Brain microvascular endothelial cell (primary cell): ENCODE results near the gene AEBP2.

Experiments
- DNase-seq: peaks from one replicate; pipeline ENCODE4 v3.0.0-alpha.2; 2020
- H3K27ac ChIP-seq: fragments of 250-450 bp; sonication (Bioruptor Pico); 2 replicates; pipeline ENCODE4 v1.5.1; 2020; ENCODE audit warnings: mild to moderate bottlenecking, moderate library complexity
- H3K27me3 ChIP-seq: fragments of 250-450 bp; sonication (Bioruptor Pico); replicated peaks from 2 replicates; pipeline ENCODE4 v1.5.1; 2020; ENCODE audit warnings: mild to moderate bottlenecking
- H3K36me3 ChIP-seq: fragments of 250-450 bp; sonication (Bioruptor Pico); replicated peaks from 2 replicates; pipeline ENCODE4 v1.5.1; 2020; ENCODE audit warnings: mild to moderate bottlenecking
- H3K4me3 ChIP-seq: 2 replicates; pipeline ENCODE4 v1.5.1; 2011; ENCODE audit warnings: low read depth, mild to moderate bottlenecking, control low read depth, low read length, moderate library complexity
- in situ Hi-C: cut with HindIII; loops from 2 replicates; pipeline ENCODE4 v1.10.0; 2017; ENCODE audit warnings: low sequenced_read_pairs, low pct_ligation_motif_present
- TF ChIP-seq, protein P1 (sequence below): IDR thresholded peaks from 2 replicates; pipeline ENCODE4 v1.5.1; 2011; ENCODE audit warnings: low read depth, mild to moderate bottlenecking, moderate library complexity, low read length, control low read depth, inconsistent platforms; ENCODE audit errors: missing control alignments

AEBP2 gene

DNA sequence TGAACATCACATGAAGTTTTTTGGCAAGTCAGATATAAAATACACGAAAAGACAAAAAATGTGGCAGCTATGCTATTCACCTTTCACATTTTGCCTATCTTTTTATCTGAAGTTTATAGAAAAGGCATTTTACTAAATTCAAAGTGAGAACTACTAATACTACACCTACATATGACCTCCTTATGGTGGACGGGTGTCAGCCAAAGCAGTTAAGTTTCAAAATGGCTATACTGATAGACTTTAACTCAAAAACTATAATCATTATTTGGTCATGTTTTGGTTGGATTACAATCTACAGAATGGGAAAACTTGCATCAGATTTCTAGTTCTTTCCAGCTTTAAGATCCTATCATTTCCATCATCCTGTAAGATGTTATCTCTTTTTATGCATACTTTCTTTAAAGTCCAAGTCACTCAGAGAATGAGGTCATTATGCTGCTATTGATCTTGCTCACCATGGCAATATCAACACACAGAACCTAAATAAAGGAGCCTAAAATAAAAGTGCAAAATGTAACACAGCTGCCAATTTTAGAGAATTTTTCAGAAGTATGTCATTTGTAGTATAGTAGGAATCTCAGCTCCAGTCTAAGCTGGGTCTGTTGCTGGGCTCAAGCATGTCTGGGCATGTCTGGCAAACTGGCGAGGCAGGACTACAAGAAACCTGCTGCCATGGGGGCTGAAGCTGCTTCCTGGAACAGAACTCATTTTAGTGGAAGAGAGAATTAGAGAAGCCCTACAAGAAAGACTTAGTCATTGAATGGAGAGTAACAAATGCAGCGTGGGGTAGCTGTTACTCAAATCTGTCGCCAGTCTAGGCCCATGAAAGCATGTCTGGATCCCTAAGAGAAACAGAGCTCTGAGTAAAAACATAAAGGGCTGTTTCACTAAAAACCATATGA is 7.6 kb upstream of the AEBP2 start:
- peak overlapping the region; percentile 79 for H3K27ac ChIP-seq
- TF ChIP-seq, protein P1, sequence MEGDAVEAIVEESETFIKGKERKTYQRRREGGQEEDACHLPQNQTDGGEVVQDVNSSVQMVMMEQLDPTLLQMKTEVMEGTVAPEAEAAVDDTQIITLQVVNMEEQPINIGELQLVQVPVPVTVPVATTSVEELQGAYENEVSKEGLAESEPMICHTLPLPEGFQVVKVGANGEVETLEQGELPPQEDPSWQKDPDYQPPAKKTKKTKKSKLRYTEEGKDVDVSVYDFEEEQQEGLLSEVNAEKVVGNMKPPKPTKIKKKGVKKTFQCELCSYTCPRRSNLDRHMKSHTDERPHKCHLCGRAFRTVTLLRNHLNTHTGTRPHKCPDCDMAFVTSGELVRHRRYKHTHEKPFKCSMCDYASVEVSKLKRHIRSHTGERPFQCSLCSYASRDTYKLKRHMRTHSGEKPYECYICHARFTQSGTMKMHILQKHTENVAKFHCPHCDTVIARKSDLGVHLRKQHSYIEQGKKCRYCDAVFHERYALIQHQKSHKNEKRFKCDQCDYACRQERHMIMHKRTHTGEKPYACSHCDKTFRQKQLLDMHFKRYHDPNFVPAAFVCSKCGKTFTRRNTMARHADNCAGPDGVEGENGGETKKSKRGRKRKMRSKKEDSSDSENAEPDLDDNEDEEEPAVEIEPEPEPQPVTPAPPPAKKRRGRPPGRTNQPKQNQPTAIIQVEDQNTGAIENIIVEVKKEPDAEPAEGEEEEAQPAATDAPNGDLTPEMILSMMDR = no peak
- peak; percentile 71 for DNase-seq
- no peak overlapping the region for H3K4me3 ChIP-seq
- no peaks in the 10 kb centered on the region for H3K27me3 ChIP-seq
- in situ Hi-C loops = no loop called here
- H3K36me3 ChIP-seq = no peaks in the 10 kb centered on the region

DNA sequence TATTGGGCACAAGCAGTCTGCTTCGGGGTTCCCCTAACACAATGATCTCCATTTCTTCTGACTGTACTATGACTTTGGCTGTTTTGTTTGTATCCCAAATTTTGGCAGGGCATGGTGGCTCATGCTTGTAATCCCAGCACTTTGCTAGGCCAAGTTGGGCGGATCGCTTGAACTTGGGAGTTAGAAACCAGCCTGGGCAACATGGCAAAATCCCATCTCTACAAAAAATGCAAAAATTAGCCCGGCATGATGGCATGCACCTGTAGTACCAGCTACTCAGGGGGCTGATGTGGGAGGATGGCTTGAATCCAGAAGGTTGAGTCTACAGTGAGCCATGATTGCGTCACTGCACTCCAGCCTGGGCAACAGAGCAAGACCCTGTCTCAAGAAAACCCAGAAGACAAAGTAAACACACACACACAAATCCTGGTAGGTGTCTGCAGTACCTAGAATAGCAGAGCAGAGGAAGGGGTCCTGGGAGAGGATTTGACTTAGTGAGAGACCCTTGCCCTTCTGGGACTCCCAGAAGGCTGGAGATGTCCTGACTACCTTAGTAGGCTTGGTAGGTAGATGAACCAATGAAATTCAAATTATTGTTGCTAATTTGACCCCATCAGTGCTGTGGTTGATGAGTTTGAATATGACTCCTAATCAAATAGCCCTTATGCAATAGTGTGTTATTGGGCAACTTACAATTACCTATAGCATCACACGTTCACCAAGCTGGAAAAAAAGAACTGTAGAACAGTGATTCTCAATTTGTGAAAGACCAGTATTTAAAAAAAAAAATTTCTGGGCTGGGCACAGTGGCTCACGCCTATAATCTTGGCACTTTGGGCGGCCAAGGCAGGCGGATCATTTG is 6.8 kb upstream of the AEBP2 start:
- in situ Hi-C loops = no loop called here
- Histone ChIP-seq H3K27ac (peak overlapping the region; percentile 79), H3K27me3 (no peaks in the 10 kb centered on the region), H3K4me3 (no peak overlapping the region), H3K36me3 (no peaks in the 10 kb centered on the region)
- TF ChIP-seq, protein P1 = no peak
- no peak for DNase-seq

DNA sequence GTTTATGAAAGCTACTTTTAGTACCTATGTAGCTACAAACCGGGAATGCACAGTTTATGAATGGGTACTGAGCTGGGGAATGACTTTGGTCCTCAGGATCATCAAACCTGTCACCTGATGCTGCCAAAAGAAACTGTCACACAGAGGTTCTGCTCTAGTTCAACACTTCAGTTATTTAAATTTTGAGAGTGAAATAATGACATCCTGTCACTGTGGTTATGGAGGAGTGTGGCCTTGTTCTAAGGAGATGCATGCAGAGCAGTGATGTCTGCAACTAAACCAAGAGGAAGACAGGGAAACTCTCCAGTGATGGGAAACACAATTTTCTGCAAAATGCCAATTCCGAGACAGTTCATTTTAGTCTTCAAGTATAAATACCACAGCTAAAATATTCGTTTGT is 4.8 kb upstream of the AEBP2 start:
- in situ Hi-C loops = no loop called here
- TF ChIP-seq, protein P1 = no peak
- DNase-seq = no peak
- no peak overlapping the region for H3K4me3 ChIP-seq
- H3K36me3 ChIP-seq = no peaks in the 10 kb centered on the region
- no peaks in the 10 kb centered on the region for H3K27me3 ChIP-seq
- no peak overlapping the region for H3K27ac ChIP-seq

DNA sequence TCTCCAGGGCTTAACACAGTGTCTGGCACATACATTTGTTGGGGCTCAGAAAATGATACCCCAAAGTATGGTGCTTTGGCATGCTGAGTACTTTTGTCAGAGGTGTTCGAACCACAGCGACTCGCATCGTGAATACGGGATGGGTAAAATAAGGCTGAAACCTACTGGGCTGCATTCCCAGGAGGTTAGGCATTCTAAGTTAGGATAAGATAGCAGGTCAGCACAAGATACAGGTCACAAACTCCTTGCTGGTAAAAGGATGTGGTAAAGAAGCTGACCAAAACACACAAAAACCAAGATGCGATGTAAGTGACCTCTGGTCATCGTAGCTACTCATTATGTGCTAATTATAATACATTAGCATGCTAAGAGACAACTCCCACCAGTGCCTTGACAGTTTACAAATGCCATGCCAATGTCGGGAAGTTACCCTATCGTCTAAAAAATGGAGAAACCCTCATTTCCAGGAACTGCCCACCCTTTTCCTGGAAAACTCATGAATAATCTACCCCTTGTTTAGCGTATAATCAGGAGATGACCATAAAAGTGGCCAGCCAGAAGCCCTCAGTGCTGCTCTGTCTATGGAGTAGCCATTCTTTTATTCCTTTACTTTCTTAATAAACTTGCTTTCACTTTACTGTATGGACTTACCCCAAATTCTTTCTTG is 3.3 kb upstream of the AEBP2 start:
- TF ChIP-seq, protein P1 = no peak
- DNase-seq = no peak
- Histone ChIP-seq H3K4me3 (no peak overlapping the region), H3K36me3 (no peaks in the 10 kb centered on the region), H3K27ac (no peak overlapping the region), H3K27me3 (no peaks in the 10 kb centered on the region)
- in situ Hi-C loops = no loop called here

DNA sequence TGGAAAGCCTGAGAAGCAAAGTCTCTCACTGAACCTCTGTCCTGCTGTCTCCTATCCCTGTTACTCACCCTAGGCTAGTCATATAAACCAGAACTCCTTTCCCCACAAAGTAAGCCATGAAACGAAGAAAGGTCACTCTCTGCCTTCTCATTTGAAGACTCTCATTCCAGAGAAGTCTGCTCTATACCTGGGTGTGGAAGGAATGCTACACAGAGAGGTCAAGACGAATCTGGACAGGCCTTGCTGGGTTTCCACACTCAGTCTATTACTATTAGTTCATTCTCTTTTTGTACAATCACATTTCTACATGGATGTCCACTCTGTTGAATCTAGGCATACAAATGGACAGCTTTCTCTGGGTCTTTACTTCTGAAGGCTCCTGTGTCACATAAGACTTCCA is 2.4 kb upstream of the AEBP2 start:
- H3K36me3 ChIP-seq = no peaks in the 10 kb centered on the region
- H3K27ac ChIP-seq = no peak overlapping the region
- in situ Hi-C loops = no loop called here
- DNase-seq = no peak
- no peak overlapping the region for H3K4me3 ChIP-seq
- no peaks in the 10 kb centered on the region for H3K27me3 ChIP-seq
- TF ChIP-seq, protein P1 = no peak
